Activated CD8-positive, alpha-beta memory T cell treated with anti-CD3 and anti-CD28 coated beads, Interleukin-2, amount 50 U/mL, for 1 hour (primary cell): ENCODE measurements around the gene ZCCHC17.
"Not testable (repeated sequence)": the region's sequence is repeated elsewhere in the genome, so short reads cannot be mapped to it uniquely, and the experiment has no call there.

Experiments
- DNase-seq: peaks from one replicate; pipeline ENCODE4 v3.0.0-alpha.2; 2020; ENCODE audit errors: extremely low read depth

The ZCCHC17 gene, protein sequence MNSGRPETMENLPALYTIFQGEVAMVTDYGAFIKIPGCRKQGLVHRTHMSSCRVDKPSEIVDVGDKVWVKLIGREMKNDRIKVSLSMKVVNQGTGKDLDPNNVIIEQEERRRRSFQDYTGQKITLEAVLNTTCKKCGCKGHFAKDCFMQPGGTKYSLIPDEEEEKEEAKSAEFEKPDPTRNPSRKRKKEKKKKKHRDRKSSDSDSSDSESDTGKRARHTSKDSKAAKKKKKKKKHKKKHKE

GRCh38 chr1:31296486-31297276 lies at the start of gene ZCCHC17, which contains the start of gene SNRNP40:
TSS of gene ZCCHC17 (plus strand) at chr1:31297032. CDS start at chr1:31310099, 13,067 bp downstream.
TSS of gene SNRNP40 (minus strand) at chr1:31296788. CDS start at chr1:31296751, 37 bp downstream.
- DNase-seq = peak; percentile 90

GRCh38 chr1:31248276-31248675 lies 48.6 kb upstream of the ZCCHC17 start:
- DNase-seq = no peak

GRCh38 chr1:31249854-31250253 lies 47.0 kb upstream of the ZCCHC17 start:
- no peak for DNase-seq

- DNase-seq = no peak
Measured at GRCh38 chr1:31257213-31257612, 39.6 kb upstream of the ZCCHC17 start.

DNA sequence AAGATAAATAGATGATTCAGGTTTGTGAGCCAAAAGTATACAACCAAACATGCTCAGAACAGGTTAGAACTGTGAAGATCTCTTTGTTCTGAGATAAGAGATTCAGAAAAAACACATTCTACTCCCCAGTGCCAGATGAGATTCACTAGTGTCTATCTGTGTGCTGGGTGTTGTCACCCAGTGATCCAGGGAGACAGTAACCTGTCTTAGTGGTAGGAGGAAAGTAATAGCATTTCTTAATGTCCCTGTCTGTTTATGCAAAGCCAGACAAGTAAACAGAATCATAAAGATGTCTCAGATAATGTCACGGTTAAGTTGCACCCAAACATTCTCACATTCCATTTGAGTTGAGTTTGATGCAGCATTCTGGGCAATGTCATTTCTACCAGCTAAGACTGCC lies 38.3 kb upstream of the ZCCHC17 start:
- DNase-seq = no peak

DNA sequence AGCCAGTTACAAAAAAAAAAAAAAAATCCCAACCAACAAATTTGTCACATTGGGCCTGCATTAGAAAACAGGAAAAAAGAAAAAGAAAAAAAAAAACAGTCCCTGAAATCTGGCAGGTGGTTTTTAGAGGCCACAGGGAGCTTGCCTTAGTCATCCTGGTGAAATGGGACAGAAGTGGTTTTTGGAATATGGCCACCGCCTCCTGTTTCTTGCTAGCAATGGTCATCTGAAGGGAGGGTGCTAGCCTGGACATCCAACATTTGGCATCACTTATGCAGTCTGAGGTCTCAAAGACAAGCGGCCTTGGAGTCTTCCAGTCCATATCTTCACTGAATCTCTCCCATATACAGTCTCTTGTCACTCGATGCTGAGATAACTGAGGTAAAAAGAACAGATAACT lies 37.1 kb upstream of the ZCCHC17 start:
- no peak for DNase-seq

DNA sequence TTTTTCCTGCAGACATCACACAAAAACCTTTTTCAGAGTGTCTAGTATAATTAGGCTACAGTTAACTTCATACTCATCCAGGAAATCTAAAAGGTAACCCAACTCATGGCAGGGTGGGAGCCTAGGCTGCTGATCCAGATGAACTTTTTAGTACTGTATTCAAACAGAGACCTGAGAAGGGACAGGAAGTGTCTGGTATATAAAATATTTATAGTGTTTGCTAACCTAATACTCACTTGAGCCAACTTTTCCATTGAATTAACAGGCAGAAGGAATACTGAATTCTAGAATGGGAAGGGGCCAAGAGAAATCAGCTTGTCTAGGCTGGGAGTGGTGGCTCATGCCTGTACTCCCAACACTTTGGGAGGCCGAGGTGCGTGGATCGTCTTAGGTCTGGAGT lies 34.9 kb upstream of the ZCCHC17 start:
- DNase-seq = no peak

- DNase-seq = not testable (repeated sequence)
Measured at GRCh38 chr1:31262393-31262792, 34.4 kb upstream of the ZCCHC17 start.

DNA sequence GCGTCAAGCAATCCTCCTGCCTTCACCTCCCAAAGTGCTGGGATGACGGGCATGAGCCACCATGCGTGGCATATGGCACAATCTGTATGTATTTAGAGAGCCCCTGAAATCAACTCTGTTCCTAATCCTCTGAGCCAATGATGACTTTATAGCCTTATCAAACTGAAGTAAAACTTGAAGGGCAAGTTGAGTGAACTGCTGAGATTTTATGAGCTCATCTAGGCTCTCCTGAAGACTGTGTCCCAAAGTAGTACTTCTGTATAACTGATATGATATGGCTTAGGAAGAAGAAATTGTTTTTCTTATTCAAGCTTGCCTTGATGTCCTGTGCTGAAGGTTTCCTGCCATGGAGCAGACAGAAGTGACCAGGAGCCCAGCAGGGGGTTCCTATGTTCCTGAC lies 33.4 kb upstream of the ZCCHC17 start:
- DNase-seq = no peak

DNA sequence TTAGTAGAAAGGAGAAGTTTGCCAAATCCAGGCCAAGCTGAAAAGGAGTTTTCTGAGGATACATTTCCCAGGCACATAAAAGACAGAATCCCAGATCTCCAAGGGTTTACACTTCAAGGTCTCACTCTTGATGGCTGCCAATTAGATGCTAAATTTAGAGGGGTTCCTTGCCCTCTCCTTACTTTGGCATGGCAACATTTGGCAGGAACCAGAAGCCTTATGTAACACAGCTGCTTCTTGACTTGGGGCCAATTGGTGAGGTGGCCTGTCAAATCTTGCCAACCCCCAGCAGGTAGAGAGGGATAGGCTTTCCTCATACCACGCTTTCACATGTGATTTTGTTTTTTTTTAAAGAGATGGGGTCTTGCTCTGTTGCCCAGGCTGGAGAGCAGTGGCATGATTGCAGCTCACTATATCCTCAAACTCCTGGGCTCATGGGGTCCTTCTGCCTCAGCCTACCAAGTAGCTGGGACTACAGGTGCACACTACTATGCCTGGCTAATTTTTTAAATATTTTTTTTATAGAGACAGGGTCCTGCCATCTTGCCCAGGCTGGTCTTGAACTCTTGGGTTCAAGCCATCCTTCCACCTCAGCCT lies 31.9 kb upstream of the ZCCHC17 start:
- no peak for DNase-seq

DNA sequence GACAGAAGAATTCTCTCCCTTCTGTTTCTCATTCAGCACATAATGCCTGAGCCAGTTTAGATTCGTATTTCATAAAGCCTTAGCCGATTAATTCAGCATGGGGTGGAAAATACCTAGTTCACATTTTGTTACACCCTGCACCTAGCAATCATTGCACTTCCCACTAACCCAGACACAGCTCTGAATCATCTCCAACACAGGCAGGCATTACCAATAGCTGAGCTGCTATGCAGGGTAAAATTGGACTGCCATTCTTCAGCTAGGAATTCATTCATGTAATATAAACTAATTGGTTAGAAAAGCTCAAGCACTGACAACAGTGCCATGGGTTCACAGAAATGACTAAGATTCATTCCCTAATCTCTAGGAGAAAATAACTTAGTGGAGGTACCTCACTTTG lies 30.3 kb upstream of the ZCCHC17 start:
- no peak for DNase-seq

DNA sequence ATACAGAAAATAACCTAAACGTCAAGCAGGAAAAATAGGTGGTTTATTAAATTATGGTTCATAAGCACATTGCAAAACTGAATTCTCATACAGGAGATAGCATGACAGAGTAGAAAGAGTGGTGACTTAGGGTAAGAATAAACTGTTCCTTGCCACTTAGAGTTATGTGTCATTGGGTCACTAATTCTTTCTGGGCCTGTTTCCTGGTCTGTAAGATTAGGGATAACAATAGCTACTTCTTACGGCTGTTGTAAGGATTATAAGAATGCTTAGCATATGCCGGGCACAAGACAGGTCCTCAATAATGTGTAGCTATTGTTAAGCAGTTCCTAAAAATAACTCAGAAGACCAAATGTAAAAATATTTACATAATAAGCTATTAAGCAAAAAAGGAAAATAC lies 24.5 kb upstream of the ZCCHC17 start:
- DNase-seq = no peak

DNA sequence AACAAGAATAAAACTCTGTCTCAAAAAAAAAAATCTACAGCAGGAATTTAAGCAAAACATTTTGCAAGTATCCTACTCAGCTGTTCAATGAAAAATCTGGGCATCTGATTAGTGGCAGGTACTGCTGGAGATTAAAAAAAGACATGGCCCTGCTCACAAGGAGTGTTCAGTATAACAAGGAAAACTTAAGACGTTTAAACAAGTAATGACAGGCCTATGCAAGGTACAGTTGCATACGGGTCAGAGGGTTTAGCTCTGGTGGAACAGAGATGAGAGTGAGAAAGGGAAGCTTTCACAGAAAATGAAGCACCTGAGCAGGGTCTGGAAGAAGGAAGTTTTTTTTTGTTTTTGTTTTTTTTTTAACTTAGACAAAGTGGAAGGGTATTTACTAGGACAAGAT lies 23.2 kb upstream of the ZCCHC17 start:
- no peak for DNase-seq

GRCh38 chr1:31282426-31282825 lies 14.4 kb upstream of the ZCCHC17 start:
- DNase-seq = not testable (repeated sequence)

DNA sequence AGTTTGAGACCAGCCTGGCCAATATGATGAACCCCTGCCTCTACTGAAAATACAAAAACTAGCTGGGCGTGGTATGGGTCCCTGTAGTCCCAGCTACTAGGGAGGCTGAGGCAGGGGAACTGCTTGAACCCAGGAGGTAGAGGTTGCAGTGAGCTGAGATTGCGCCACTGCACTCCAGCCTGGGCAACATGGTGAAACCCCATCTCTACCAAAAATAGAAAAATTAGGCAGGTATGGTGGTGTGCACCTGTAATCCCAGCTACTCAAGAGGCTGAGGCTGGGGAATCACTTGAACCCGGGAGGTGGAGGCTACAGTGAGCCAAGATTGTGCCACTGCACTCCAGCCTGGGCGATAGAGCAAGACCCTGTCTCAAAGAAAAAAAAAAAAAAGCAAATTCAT lies 9.0 kb upstream of the ZCCHC17 start:
- DNase-seq = not testable (repeated sequence)

- no peak for DNase-seq
Measured at GRCh38 chr1:31289021-31289420, 7.8 kb upstream of the ZCCHC17 start.

- DNase-seq = no peak
Measured at GRCh38 chr1:31295874-31296485, 852 bp upstream of the ZCCHC17 start.

- DNase-seq = no peak
Measured at GRCh38 chr1:31297277-31298247, 730 bp downstream of the ZCCHC17 start.

GRCh38 chr1:31299365-31299764 lies 2.5 kb downstream of the ZCCHC17 start:
- DNase-seq = no peak

DNA sequence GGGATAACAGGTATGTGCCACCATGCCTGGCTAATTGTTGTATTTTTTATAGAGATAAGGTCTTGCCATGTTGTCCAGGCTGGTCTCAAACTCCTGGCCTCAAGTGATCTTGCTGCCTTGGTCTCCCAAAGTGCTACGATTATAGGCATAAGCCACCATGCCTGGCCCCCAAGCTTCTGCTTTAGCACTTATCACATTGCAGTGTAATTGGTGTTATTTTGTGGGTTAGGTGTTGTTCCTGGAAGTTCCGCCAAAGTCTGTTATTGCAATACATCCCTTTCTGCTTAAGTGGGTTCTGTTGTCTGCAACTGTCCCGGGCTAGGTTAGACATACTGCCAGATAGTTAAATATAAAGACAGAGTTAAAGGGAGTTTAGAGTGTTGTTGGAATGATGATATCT lies 3.4 kb downstream of the ZCCHC17 start:
- DNase-seq = no peak
